ENCODE measurements around the gene AUP1. TPM values are rescaled to one million over a fixed set of nuclear protein-coding genes. Genes with fewer than 3 reads are reported as not detected.

Gene AUP1
- total and polyA plus RNA-seq, 2 of the 8 experiments (the other 6 are each of a cell fraction or from before 2014, with no cell fraction given), result 83.4 to 121 TPM

DNA sequence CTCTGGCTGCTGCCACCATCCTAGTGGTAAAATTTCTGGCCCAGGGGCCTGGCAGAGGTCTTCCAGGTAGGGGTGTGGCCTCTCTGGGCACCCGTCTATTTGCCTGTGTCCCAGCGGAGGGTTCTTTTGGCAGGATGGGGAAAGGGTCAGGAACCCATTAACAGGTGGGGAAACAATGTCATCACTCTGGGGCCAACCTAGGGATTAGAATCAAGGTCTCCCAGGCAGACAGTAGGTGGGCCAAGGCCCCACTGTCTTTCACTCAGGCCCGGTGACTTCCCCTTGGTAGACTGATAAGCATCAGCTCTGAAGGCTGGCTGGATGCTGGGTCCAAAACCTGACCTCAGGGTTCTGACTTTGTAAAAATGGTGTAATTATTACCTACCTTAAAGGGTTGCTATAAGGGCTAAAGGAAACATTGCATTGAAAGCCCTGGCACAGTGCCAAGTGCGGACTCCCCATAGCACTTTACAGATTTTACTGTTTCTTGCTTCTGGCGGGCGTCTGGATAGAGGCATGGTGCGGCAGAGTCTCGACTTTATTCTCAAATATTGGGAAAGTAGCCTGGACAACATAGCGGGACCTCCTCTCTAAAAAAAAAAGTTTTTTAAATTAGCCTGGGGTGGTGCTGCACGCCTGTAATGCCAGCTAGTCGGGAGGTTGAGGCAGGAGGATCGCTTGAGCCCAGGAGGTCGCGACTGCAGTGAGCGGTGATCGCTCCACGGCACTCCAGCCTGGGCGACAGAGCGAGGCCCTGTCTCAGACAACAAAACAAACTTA, 32.3 kb downstream of the AUP1 start (continued):
- TF ChIP-seq, protein P1, sequence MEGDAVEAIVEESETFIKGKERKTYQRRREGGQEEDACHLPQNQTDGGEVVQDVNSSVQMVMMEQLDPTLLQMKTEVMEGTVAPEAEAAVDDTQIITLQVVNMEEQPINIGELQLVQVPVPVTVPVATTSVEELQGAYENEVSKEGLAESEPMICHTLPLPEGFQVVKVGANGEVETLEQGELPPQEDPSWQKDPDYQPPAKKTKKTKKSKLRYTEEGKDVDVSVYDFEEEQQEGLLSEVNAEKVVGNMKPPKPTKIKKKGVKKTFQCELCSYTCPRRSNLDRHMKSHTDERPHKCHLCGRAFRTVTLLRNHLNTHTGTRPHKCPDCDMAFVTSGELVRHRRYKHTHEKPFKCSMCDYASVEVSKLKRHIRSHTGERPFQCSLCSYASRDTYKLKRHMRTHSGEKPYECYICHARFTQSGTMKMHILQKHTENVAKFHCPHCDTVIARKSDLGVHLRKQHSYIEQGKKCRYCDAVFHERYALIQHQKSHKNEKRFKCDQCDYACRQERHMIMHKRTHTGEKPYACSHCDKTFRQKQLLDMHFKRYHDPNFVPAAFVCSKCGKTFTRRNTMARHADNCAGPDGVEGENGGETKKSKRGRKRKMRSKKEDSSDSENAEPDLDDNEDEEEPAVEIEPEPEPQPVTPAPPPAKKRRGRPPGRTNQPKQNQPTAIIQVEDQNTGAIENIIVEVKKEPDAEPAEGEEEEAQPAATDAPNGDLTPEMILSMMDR (IDR thresholded peaks at IDR 0.05; ENCODE audit: control extremely low read depth in 1 of 3, insufficient read depth in 1 of 3, low read depth in 1 of 3, low read length in 3 of 3), result no peak
